K562 (cell line): Measurements from ENCODE around the gene C16orf92. TPM values are rescaled to one million over a fixed set of nuclear protein-coding genes. Genes with fewer than 3 reads are reported as not detected.

Experiments used
- ZNF146 ChIP-seq: IDR thresholded peaks from one replicate; pipeline ENCODE4 v1.6.1; 2018; ENCODE audit warnings: missing compliant biosample characterization; ENCODE audit not compliant: unreplicated experiment
- ZNF354B ChIP-seq: fragments of 250-450 bp; sonication (Bioruptor Pico); IDR thresholded peaks from 2 replicates; pipeline ENCODE4 v1.4.0; 2020
- polyA plus RNA-seq, 8 experiments: library from polyadenylated mRNA; depleted of rRNA in 4 of 8; stranded (reverse) in 5 of 8; unstranded in 3 of 8; fragments of >200 nt; fragmentation: Nextera tagmentation in 2 of 8; fragmentation: Illumina TruSeq in 1 of 8; extraction: Ambion mirVana in 2 of 8; extraction: Trizol in 1 of 8; gene quantifications; 2 replicates each; pipeline versions ENCODE4 v1.2.1 to v1.2.3, GENCODE V29; 2011 to 2014; ENCODE audit warnings: inconsistent platforms in 1 of 8, missing spikeins in 1 of 8
- total RNA-seq, 7 experiments: library from RNA; depleted of rRNA in 6 of 7; stranded (reverse); fragments of >200 nt in 6 of 7; fragmentation: Illumina TruSeq in 2 of 7; extraction: Trizol in 2 of 7; gene quantifications; 2 replicates each; pipeline versions ENCODE4 v1.2.1 to v1.2.3, GENCODE V29; 2011 to 2021; ENCODE audit warnings: low replicate concordance in 1 of 7
- TF ChIP-seq, protein P1 (sequence below): fragments of 200-600 bp; sonication (generic); IDR thresholded peaks from one replicate; pipeline ENCODE4 v1.6.1; 2012; ENCODE audit warnings: mild to moderate bottlenecking, low read depth, low read length, inconsistent platforms
- TF ChIP-seq, protein P2 (sequence below): fragments of 450-650 bp; IDR thresholded peaks from 2 replicates; pipeline ENCODE4 v1.6.1; 2016; ENCODE audit warnings: low read depth

C16orf92 gene
- total and polyA plus RNA-seq, 9 of the 15 experiments (the other 6 are each of a cell fraction or from before 2014, with no cell fraction given) = not detected

DNA sequence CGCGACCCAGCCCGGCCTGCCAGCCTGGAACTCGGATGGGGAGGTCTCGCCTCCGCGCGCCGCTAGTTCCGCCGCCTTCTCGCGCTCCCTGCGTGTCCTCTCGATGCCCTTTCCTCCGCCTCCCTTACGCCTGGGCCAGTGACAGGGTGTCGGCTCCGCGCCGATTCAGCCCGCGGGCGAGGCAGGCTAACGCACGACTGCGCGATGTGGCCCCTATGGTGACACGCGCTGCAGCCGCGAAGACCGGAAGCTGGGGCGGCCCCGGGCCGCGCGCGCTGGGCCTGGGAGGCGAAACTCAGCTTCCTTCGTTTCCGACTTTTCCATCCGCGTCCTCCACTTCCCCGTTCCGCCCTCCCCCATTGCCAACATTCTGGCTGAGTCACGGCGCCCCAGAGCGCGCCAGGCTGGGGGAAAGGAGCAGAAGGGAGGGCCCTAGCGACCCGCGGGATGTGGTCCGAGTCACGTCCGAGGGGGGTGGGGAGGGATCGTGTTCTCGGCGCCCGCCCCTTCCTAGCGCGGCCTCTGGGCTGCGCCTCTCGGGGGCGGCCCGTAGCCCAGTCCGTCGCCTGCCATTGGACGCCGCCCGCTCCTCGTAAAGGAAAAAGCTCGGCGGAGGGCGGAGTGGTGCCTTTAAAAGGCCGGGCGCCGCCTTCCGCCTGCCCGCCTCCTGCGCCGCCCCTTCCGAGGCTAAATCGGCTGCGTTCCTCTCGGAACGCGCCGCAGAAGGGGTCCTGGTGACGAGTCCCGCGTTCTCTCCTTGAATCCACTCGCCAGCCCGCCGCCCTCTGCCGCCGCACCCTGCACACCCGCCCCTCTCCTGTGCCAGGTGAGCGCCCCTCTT lies 42.3 kb downstream of the C16orf92 start, which contains the start of gene ALDOA (continued):
- TF ChIP-seq, protein P1, sequence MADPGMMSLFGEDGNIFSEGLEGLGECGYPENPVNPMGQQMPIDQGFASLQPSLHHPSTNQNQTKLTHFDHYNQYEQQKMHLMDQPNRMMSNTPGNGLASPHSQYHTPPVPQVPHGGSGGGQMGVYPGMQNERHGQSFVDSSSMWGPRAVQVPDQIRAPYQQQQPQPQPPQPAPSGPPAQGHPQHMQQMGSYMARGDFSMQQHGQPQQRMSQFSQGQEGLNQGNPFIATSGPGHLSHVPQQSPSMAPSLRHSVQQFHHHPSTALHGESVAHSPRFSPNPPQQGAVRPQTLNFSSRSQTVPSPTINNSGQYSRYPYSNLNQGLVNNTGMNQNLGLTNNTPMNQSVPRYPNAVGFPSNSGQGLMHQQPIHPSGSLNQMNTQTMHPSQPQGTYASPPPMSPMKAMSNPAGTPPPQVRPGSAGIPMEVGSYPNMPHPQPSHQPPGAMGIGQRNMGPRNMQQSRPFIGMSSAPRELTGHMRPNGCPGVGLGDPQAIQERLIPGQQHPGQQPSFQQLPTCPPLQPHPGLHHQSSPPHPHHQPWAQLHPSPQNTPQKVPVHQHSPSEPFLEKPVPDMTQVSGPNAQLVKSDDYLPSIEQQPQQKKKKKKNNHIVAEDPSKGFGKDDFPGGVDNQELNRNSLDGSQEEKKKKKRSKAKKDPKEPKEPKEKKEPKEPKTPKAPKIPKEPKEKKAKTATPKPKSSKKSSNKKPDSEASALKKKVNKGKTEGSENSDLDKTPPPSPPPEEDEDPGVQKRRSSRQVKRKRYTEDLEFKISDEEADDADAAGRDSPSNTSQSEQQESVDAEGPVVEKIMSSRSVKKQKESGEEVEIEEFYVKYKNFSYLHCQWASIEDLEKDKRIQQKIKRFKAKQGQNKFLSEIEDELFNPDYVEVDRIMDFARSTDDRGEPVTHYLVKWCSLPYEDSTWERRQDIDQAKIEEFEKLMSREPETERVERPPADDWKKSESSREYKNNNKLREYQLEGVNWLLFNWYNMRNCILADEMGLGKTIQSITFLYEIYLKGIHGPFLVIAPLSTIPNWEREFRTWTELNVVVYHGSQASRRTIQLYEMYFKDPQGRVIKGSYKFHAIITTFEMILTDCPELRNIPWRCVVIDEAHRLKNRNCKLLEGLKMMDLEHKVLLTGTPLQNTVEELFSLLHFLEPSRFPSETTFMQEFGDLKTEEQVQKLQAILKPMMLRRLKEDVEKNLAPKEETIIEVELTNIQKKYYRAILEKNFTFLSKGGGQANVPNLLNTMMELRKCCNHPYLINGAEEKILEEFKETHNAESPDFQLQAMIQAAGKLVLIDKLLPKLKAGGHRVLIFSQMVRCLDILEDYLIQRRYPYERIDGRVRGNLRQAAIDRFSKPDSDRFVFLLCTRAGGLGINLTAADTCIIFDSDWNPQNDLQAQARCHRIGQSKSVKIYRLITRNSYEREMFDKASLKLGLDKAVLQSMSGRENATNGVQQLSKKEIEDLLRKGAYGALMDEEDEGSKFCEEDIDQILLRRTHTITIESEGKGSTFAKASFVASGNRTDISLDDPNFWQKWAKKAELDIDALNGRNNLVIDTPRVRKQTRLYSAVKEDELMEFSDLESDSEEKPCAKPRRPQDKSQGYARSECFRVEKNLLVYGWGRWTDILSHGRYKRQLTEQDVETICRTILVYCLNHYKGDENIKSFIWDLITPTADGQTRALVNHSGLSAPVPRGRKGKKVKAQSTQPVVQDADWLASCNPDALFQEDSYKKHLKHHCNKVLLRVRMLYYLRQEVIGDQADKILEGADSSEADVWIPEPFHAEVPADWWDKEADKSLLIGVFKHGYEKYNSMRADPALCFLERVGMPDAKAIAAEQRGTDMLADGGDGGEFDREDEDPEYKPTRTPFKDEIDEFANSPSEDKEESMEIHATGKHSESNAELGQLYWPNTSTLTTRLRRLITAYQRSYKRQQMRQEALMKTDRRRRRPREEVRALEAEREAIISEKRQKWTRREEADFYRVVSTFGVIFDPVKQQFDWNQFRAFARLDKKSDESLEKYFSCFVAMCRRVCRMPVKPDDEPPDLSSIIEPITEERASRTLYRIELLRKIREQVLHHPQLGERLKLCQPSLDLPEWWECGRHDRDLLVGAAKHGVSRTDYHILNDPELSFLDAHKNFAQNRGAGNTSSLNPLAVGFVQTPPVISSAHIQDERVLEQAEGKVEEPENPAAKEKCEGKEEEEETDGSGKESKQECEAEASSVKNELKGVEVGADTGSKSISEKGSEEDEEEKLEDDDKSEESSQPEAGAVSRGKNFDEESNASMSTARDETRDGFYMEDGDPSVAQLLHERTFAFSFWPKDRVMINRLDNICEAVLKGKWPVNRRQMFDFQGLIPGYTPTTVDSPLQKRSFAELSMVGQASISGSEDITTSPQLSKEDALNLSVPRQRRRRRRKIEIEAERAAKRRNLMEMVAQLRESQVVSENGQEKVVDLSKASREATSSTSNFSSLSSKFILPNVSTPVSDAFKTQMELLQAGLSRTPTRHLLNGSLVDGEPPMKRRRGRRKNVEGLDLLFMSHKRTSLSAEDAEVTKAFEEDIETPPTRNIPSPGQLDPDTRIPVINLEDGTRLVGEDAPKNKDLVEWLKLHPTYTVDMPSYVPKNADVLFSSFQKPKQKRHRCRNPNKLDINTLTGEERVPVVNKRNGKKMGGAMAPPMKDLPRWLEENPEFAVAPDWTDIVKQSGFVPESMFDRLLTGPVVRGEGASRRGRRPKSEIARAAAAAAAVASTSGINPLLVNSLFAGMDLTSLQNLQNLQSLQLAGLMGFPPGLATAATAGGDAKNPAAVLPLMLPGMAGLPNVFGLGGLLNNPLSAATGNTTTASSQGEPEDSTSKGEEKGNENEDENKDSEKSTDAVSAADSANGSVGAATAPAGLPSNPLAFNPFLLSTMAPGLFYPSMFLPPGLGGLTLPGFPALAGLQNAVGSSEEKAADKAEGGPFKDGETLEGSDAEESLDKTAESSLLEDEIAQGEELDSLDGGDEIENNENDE = peak; percentile 20
- TF ChIP-seq ZNF354B (CRISPR knock-in tag) (no peak), ZNF146 (CRISPR knock-in tag) (no peak)
- TF ChIP-seq, protein P2, sequence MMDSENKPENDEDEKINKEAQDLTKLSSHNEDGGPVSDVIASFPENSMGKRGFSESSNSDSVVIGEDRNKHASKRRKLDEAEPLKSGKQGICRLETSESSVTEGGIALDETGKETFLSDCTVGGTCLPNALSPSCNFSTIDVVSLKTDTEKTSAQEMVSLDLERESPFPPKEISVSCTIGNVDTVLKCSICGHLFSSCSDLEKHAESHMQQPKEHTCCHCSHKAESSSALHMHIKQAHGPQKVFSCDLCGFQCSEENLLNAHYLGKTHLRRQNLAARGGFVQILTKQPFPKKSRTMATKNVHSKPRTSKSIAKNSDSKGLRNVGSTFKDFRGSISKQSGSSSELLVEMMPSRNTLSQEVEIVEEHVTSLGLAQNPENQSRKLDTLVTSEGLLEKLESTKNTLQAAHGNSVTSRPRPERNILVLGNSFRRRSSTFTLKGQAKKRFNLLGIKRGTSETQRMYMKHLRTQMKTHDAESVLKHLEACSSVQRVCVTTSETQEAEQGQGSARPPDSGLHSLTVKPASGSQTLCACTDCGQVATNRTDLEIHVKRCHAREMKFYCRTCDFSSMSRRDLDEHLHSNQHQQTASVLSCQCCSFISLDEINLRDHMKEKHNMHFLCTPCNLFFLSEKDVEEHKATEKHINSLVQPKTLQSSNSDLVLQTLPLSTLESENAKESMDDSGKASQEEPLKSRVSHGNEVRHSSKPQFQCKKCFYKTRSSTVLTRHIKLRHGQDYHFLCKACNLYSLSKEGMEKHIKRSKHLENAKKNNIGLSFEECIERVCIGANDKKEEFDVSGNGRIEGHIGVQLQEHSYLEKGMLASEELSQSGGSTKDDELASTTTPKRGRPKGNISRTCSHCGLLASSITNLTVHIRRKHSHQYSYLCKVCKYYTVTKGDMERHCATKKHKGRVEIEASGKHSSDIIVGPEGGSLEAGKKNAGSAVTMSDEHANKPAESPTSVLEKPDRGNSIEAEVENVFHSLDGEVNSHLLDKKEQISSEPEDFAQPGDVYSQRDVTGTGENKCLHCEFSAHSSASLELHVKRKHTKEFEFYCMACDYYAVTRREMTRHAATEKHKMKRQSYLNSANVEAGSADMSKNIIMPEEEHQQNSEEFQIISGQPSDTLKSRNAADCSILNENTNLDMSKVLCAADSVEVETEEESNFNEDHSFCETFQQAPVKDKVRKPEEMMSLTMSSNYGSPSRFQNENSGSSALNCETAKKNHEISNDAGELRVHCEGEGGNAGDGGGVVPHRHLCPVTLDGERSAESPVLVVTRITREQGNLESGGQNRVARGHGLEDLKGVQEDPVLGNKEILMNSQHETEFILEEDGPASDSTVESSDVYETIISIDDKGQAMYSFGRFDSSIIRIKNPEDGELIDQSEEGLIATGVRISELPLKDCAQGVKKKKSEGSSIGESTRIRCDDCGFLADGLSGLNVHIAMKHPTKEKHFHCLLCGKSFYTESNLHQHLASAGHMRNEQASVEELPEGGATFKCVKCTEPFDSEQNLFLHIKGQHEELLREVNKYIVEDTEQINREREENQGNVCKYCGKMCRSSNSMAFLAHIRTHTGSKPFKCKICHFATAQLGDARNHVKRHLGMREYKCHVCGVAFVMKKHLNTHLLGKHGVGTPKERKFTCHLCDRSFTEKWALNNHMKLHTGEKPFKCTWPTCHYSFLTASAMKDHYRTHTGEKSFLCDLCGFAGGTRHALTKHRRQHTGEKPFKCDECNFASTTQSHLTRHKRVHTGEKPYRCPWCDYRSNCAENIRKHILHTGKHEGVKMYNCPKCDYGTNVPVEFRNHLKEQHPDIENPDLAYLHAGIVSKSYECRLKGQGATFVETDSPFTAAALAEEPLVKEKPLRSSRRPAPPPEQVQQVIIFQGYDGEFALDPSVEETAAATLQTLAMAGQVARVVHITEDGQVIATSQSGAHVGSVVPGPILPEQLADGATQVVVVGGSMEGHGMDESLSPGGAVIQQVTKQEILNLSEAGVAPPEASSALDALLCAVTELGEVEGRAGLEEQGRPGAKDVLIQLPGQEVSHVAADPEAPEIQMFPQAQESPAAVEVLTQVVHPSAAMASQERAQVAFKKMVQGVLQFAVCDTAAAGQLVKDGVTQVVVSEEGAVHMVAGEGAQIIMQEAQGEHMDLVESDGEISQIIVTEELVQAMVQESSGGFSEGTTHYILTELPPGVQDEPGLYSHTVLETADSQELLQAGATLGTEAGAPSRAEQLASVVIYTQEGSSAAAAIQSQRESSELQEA = no peak
